ENCODE results near the gene GOLGA8N.
"Not testable (repeated sequence)": the region's sequence is repeated elsewhere in the genome, so short reads cannot be mapped to it uniquely, and the experiment has no call there.

The GOLGA8N gene

GRCh38 chr15:32593151-32593550, at the start of gene GOLGA8N:
Gene GOLGA8N (plus strand): TSS chr15:32593456.
- not testable (repeated sequence) for H3K36me3 ChIP-seq (ENCODE audit: control insufficient read depth, insufficient read depth, low read length, severe bottlenecking); DNase-seq (ENCODE audit: low read depth); H3K27me3 ChIP-seq (replicated peaks; ENCODE audit: control insufficient read depth, insufficient read depth, low read length)

GRCh38 chr15:32543456-32543855, 49.8 kb upstream of the GOLGA8N start:
- not testable (repeated sequence) for H3K9ac ChIP-seq (ENCODE audit: low read length); H3K4me1 ChIP-seq (ENCODE audit: control insufficient read depth, insufficient read depth, low read length); H3K9me3 ChIP-seq (ENCODE audit: control insufficient read depth, low read length); H3K36me3 ChIP-seq (ENCODE audit: control insufficient read depth, insufficient read depth, low read length, severe bottlenecking); H3K27me3 ChIP-seq (replicated peaks; ENCODE audit: control insufficient read depth, insufficient read depth, low read length); H3K4me3 ChIP-seq (ENCODE audit: low read length); DNase-seq (ENCODE audit: low read depth)

More at GRCh38 chr15:32593151-32593550, at the start of gene GOLGA8N:
- not testable (repeated sequence) for H3K4me1 ChIP-seq (ENCODE audit: control insufficient read depth, insufficient read depth, low read length); H3K4me3 ChIP-seq (ENCODE audit: low read length); H3K9me3 ChIP-seq (ENCODE audit: control insufficient read depth, low read length); H3K9ac ChIP-seq (ENCODE audit: low read length)

GRCh38 chr15:32545129-32545528, 48.1 kb upstream of the GOLGA8N start:
- not testable (repeated sequence) for H3K36me3 ChIP-seq (ENCODE audit: control insufficient read depth, insufficient read depth, low read length, severe bottlenecking); H3K9me3 ChIP-seq (ENCODE audit: control insufficient read depth, low read length); H3K4me1 ChIP-seq (ENCODE audit: control insufficient read depth, insufficient read depth, low read length); H3K4me3 ChIP-seq (ENCODE audit: low read length); H3K27me3 ChIP-seq (replicated peaks; ENCODE audit: control insufficient read depth, insufficient read depth, low read length); H3K9ac ChIP-seq (ENCODE audit: low read length); DNase-seq (ENCODE audit: low read depth)

- not testable (repeated sequence) for H3K4me3 ChIP-seq (ENCODE audit: low read length); H3K9me3 ChIP-seq (ENCODE audit: control insufficient read depth, low read length); DNase-seq (ENCODE audit: low read depth); H3K36me3 ChIP-seq (ENCODE audit: control insufficient read depth, insufficient read depth, low read length, severe bottlenecking); H3K9ac ChIP-seq (ENCODE audit: low read length); H3K4me1 ChIP-seq (ENCODE audit: control insufficient read depth, insufficient read depth, low read length); H3K27me3 ChIP-seq (replicated peaks; ENCODE audit: control insufficient read depth, insufficient read depth, low read length)
These were observed 38.7 kb upstream of the GOLGA8N start for GRCh38 chr15:32554587-32554986.

- not testable (repeated sequence) for H3K9me3 ChIP-seq (ENCODE audit: control insufficient read depth, low read length); H3K9ac ChIP-seq (ENCODE audit: low read length); H3K36me3 ChIP-seq (ENCODE audit: control insufficient read depth, insufficient read depth, low read length, severe bottlenecking); H3K4me3 ChIP-seq (ENCODE audit: low read length); H3K4me1 ChIP-seq (ENCODE audit: control insufficient read depth, insufficient read depth, low read length); H3K27me3 ChIP-seq (replicated peaks; ENCODE audit: control insufficient read depth, insufficient read depth, low read length); DNase-seq (ENCODE audit: low read depth)
These were observed 31.1 kb upstream of the GOLGA8N start for GRCh38 chr15:32562198-32562597.

- not testable (repeated sequence) for H3K4me1 ChIP-seq (ENCODE audit: control insufficient read depth, insufficient read depth, low read length); H3K9me3 ChIP-seq (ENCODE audit: control insufficient read depth, low read length); H3K9ac ChIP-seq (ENCODE audit: low read length); H3K36me3 ChIP-seq (ENCODE audit: control insufficient read depth, insufficient read depth, low read length, severe bottlenecking); H3K4me3 ChIP-seq (ENCODE audit: low read length); H3K27me3 ChIP-seq (replicated peaks; ENCODE audit: control insufficient read depth, insufficient read depth, low read length); DNase-seq (ENCODE audit: low read depth)
These were observed 24.3 kb upstream of the GOLGA8N start for GRCh38 chr15:32568988-32569387.

GRCh38 chr15:32578482-32578881, 14.8 kb upstream of the GOLGA8N start:
- H3K9ac ChIP-seq (ENCODE audit: low read length); H3K4me3 ChIP-seq (ENCODE audit: low read length); H3K9me3 ChIP-seq (ENCODE audit: control insufficient read depth, low read length); H3K36me3 ChIP-seq (ENCODE audit: control insufficient read depth, insufficient read depth, low read length, severe bottlenecking); H3K4me1 ChIP-seq (ENCODE audit: control insufficient read depth, insufficient read depth, low read length); DNase-seq (ENCODE audit: low read depth); H3K27me3 ChIP-seq (replicated peaks; ENCODE audit: control insufficient read depth, insufficient read depth, low read length): not testable (repeated sequence)

- not testable (repeated sequence) for H3K9ac ChIP-seq (ENCODE audit: low read length); DNase-seq (ENCODE audit: low read depth); H3K4me3 ChIP-seq (ENCODE audit: low read length); H3K27me3 ChIP-seq (replicated peaks; ENCODE audit: control insufficient read depth, insufficient read depth, low read length); H3K4me1 ChIP-seq (ENCODE audit: control insufficient read depth, insufficient read depth, low read length); H3K36me3 ChIP-seq (ENCODE audit: control insufficient read depth, insufficient read depth, low read length, severe bottlenecking); H3K9me3 ChIP-seq (ENCODE audit: control insufficient read depth, low read length)
These were observed 7.4 kb upstream of the GOLGA8N start for GRCh38 chr15:32585844-32586243.

GRCh38 chr15:32609518-32609917, 16.3 kb downstream of the GOLGA8N start:
- H3K27me3 ChIP-seq (replicated peaks; ENCODE audit: control insufficient read depth, insufficient read depth, low read length) = not testable (repeated sequence)

GRCh38 chr15:32610719-32611118, 17.5 kb downstream of the GOLGA8N start:
- H3K4me3 ChIP-seq (ENCODE audit: low read length); H3K27me3 ChIP-seq (replicated peaks; ENCODE audit: control insufficient read depth, insufficient read depth, low read length); H3K36me3 ChIP-seq (ENCODE audit: control insufficient read depth, insufficient read depth, low read length, severe bottlenecking); H3K9ac ChIP-seq (ENCODE audit: low read length); H3K9me3 ChIP-seq (ENCODE audit: control insufficient read depth, low read length); H3K4me1 ChIP-seq (ENCODE audit: control insufficient read depth, insufficient read depth, low read length): not testable (repeated sequence)
- DNase-seq (ENCODE audit: low read depth) = peak; percentile 59

More at GRCh38 chr15:32609518-32609917, 16.3 kb downstream of the GOLGA8N start:
- H3K4me1 ChIP-seq (ENCODE audit: control insufficient read depth, insufficient read depth, low read length); H3K9me3 ChIP-seq (ENCODE audit: control insufficient read depth, low read length); H3K9ac ChIP-seq (ENCODE audit: low read length); H3K36me3 ChIP-seq (ENCODE audit: control insufficient read depth, insufficient read depth, low read length, severe bottlenecking); H3K4me3 ChIP-seq (ENCODE audit: low read length); DNase-seq (ENCODE audit: low read depth): not testable (repeated sequence)

GRCh38 chr15:32614712-32615050, 21.4 kb downstream of the GOLGA8N start:
- H3K9me3 ChIP-seq (ENCODE audit: control insufficient read depth, low read length) = not testable (repeated sequence)

GRCh38 chr15:32615051-32615870, 22.0 kb downstream of the GOLGA8N start, which contains the start of gene ARHGAP11A:
Gene ARHGAP11A (plus strand): TSS chr15:32615504. CDS start chr15:32616212, 708 bp downstream.
- DNase-seq (ENCODE audit: low read depth) = peak; percentile 89
- H3K9ac ChIP-seq (ENCODE audit: low read length) = peak within 1 kb of the TSS; percentile 89
- not testable (repeated sequence) for H3K27me3 ChIP-seq (replicated peaks; ENCODE audit: control insufficient read depth, insufficient read depth, low read length); H3K4me1 ChIP-seq (ENCODE audit: control insufficient read depth, insufficient read depth, low read length); H3K36me3 ChIP-seq (ENCODE audit: control insufficient read depth, insufficient read depth, low read length, severe bottlenecking); H3K9me3 ChIP-seq (ENCODE audit: control insufficient read depth, low read length)
- H3K4me3 ChIP-seq (ENCODE audit: low read length) = peak within 1 kb of the TSS; percentile 80

More at GRCh38 chr15:32614712-32615050, 21.4 kb downstream of the GOLGA8N start:
- H3K27me3 ChIP-seq (replicated peaks; ENCODE audit: control insufficient read depth, insufficient read depth, low read length); H3K4me1 ChIP-seq (ENCODE audit: control insufficient read depth, insufficient read depth, low read length); DNase-seq (ENCODE audit: low read depth); H3K36me3 ChIP-seq (ENCODE audit: control insufficient read depth, insufficient read depth, low read length, severe bottlenecking): not testable (repeated sequence)
- Histone ChIP-seq H3K9ac (ENCODE audit: low read length) (peak overlapping the region; percentile 89), H3K4me3 (ENCODE audit: low read length) (peak overlapping the region; percentile 80)

Measured in adipocyte (in vitro differentiated cells).